Activated CD8-positive, alpha-beta memory T cell treated with anti-CD3 and anti-CD28 coated beads, Interleukin-2, amount 10 ng/mL, durations not matched to agents 7 days and 5 days (primary cell): ENCODE data around the gene ANO1. TPM values are rescaled to one million over a fixed set of nuclear protein-coding genes. Genes with fewer than 3 reads are reported as not detected.

ENCODE experiments used
- ATAC-seq: fragments of 150-1000 bp; cut with Tn5 transposase; one replicate; pipeline ENCODE4 v1.10.0; 2021; ENCODE audit warnings: moderate library complexity
- CTCF ChIA-PET: fragments of 350-600 bp; sonication (Branson Sonifier 250); formaldehyde crosslinking; loops from one replicate; lab custom pipeline; 2021; ENCODE audit warnings: antibody characterized with exemption; lab: Charles Lee
- DNase-seq: peaks from one replicate; pipeline ENCODE4 v3.0.0-alpha.2; 2020
- H3K27ac Mint-ChIP-seq: one replicate; pipeline ENCODE4 v1.8.0; 2021; ENCODE audit warnings: mild to moderate bottlenecking, mixed read lengths
- H3K27me3 Mint-ChIP-seq: one replicate; pipeline ENCODE4 v1.8.0; 2021; ENCODE audit warnings: mixed read lengths
- H3K36me3 Mint-ChIP-seq: one replicate; pipeline ENCODE4 v1.8.0; 2021; ENCODE audit warnings: mild to moderate bottlenecking, mixed read lengths
- H3K4me1 Mint-ChIP-seq: one replicate; pipeline ENCODE4 v1.8.0; 2021; ENCODE audit warnings: mixed read lengths
- H3K4me3 Mint-ChIP-seq: one replicate; pipeline ENCODE4 v1.8.0; 2021; ENCODE audit warnings: mild to moderate bottlenecking, moderate library complexity, mixed read lengths
- H3K9me3 Mint-ChIP-seq: one replicate; pipeline ENCODE4 v1.8.0; 2022; ENCODE audit warnings: low read depth, mixed read lengths
- total RNA-seq, 2 experiments: library from RNA; stranded (reverse); gene quantifications; one replicate each; pipeline ENCODE4 v1.2.3, GENCODE V29; 2021

Gene ANO1
- total RNA-seq, 2 experiments from 2014 or later, result not detected

DNA sequence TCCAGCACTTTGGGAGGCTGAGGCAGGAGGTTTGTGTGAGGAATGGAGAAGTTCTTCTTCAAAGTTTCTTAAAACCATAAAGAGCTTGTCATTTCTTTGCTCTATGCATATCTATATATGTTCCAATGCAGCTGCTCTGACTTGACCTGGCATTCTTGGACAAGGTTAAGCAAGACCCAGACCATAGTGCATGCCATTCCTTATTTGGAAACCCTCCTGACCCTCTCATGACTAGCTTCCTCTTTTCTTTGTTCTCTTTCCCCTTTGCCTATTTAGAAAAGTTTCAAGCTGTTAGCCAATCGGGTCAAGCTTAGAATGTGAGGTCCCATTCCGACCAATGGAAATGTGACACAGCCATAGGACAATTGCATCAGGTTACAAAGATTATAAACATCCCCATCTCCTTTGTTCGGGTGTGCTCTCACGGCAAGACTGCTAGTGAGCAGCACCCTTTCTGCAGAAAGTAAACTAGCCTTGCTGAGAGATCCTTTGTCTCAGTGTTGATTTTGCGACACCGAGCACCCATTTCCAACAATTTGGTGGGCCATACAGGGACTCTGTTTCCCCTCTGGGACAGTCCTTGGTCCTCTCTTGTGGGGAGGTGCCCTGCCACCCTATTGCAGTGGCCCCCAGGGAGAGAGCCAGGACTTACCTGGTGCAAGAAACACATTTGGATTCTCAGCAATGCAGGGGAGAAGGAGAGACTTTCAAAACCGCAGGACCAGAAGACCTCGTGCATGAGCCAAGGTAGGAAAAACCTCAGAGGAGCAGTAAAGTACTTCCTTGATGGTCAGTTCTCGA lies 39.9 kb upstream of the ANO1 start:
- H3K36me3 Mint-ChIP-seq, result no peaks in the 10 kb centered on the region
- ATAC-seq (no peak), DNase-seq (no peak)
- no peak overlapping the region for H3K4me3 Mint-ChIP-seq
- peaks cover 2% of the 10 kb centered on the region for H3K9me3 Mint-ChIP-seq
- no peak overlapping the region for H3K27ac Mint-ChIP-seq
- H3K4me1 Mint-ChIP-seq, result no peaks in the 10 kb centered on the region
- CTCF ChIA-PET, result no interaction called here
- peaks cover 7% of the 10 kb centered on the region for H3K27me3 Mint-ChIP-seq

DNA sequence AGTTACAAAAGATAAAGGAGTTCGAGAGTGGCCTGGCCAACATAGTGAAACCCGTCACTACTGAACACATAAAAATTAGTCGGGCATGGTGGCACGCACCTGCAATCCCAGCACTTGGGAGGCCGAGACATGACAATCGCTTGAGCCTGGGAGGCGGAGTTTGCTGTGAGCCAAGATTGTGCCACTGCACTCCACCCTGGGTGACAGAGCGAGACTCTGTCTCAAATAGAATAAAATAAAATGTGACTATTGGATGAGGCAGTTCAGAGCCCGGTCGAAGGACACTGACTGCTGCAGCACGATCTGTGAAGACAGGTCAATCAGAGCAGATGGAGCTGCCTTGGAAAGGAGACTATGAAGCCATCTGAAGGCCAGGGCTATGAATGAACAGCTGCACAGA lies 37.7 kb upstream of the ANO1 start:
- Mint-ChIP-seq H3K4me1 (no peaks in the 10 kb centered on the region), H3K27ac (no peak overlapping the region), H3K9me3 (peaks cover 2% of the 10 kb centered on the region), H3K4me3 (no peak overlapping the region), H3K36me3 (no peaks in the 10 kb centered on the region), H3K27me3 (peaks cover 10% of the 10 kb centered on the region)
- CTCF ChIA-PET, result no interaction called here
- DNase-seq, result no peak
- no peak for ATAC-seq

DNA sequence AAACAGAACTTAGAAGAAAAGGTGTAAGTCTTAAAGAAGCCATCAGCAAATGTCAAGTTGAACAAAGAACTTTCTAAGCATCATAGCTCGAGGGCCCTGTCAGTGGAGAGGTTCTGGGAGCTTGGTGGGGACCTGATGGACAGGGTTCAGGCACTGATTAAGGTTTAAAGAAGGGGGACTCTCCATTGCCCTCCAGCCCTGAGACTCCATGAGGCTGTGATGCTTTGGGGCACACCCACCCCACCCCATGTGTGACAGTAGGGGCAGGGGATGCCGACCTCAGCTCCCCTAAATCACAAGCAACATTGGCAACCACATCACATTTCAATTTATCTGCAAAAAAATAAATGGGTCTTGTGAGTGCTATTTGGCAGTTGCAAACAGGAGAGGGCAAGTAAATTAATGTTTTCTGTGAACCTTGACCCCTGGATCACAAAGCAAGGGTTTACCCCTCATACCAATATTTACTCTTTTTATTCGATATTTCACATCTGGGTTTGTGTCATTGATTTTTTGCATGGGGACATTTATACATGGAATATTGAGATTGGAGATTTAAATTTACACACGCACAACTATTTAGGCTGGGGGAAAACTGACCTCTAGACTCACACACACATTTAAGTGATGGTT lies 37.1 kb upstream of the ANO1 start:
- CTCF ChIA-PET, result no interaction called here
- peaks cover 14% of the 10 kb centered on the region for H3K27me3 Mint-ChIP-seq
- H3K36me3 Mint-ChIP-seq, result no peaks in the 10 kb centered on the region
- no peak for DNase-seq
- no peaks in the 10 kb centered on the region for H3K4me1 Mint-ChIP-seq
- peaks cover 2% of the 10 kb centered on the region for H3K9me3 Mint-ChIP-seq
- H3K27ac Mint-ChIP-seq, result no peak overlapping the region
- ATAC-seq, result no peak
- H3K4me3 Mint-ChIP-seq, result no peak overlapping the region

DNA sequence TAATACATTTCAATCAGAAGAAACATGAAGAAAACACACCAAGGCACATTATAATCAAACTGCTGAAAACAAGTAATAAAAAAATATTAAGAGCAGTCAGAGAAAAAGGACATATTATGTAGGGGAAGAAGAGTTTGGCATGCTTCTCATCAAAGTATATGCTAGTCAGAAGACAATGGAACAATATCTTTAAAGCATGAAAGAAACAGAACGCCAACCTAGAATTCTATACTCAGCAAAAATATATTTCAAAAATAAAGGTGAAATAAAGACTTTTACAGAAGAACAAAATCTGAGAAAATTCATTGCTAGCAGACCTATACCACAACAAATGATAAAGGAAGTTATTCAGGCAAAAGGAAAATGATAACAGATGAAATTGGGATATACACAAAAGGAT lies 34.6 kb upstream of the ANO1 start:
- Mint-ChIP-seq H3K27ac (no peak overlapping the region), H3K4me3 (no peak overlapping the region), H3K36me3 (no peaks in the 10 kb centered on the region), H3K4me1 (no peaks in the 10 kb centered on the region), H3K27me3 (peaks cover 18% of the 10 kb centered on the region), H3K9me3 (peaks cover 2% of the 10 kb centered on the region)
- CTCF ChIA-PET, result no interaction called here
- no peak for DNase-seq
- ATAC-seq, result no peak

DNA sequence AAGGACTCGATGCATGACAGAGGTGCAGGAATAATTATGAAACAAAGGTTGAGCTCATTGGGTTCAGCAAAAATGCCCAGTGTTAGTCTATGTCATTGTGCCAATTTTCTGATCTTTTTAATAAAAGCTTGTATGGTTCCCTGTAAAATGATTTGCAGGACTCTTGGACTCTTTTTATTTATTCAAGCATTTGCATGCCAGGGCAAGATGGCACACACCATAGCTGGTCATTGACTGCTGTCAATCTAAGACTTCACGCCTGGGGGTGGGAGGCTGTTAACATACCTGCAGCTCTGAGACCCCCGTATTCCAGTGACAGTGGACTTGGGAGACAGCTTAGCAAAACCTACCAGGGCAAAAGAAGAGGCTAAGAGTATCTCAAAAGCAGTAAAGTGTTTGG lies 32.0 kb upstream of the ANO1 start:
- CTCF ChIA-PET, result no interaction called here
- ATAC-seq, result no peak
- Mint-ChIP-seq H3K36me3 (no peaks in the 10 kb centered on the region), H3K4me3 (no peak overlapping the region), H3K27ac (no peak overlapping the region), H3K9me3 (peaks cover 2% of the 10 kb centered on the region), H3K4me1 (no peaks in the 10 kb centered on the region), H3K27me3 (peaks cover 28% of the 10 kb centered on the region)
- DNase-seq, result no peak

DNA sequence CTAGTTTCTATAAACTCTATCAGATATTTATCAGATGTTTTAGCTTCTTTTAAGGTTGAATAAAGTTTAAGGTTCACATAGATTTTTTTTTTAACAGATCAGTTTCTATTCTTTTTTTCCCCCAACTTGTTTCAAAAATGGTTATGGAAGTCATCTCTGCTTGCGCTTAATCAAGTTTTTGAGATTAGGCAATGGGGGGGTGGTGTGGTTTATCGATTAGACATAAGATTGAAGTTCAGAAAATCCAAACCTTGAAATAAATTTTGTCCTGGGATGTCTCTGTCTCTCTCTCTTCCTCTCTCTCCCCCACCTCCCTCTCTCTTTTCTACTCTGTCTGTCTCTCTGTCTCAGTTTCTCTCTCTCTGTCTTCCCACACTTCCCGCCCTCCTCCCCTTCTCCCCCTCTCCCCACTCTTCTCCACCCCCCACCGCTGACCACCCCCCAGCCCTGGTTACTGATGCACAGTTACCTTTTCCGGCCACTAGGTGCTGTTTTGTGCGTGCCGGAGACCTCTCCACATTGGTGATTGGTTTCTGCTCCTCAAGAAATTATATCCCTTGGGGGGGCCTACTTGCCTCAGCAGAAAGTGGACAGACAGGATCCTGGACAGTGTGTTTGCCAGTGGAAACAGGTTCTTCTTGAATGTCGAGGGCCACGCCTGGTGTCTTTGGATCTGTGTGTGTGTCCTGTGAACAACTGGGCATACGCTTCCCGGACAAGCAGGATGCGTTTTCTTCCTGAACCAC lies 29.7 kb upstream of the ANO1 start:
- H3K27me3 Mint-ChIP-seq, result peaks cover 32% of the 10 kb centered on the region
- H3K36me3 Mint-ChIP-seq, result no peaks in the 10 kb centered on the region
- DNase-seq (no peak), ATAC-seq (no peak)
- H3K9me3 Mint-ChIP-seq, result no peaks in the 10 kb centered on the region
- H3K27ac Mint-ChIP-seq, result no peak overlapping the region
- CTCF ChIA-PET, result no interaction called here
- H3K4me3 Mint-ChIP-seq, result no peak overlapping the region
- no peaks in the 10 kb centered on the region for H3K4me1 Mint-ChIP-seq

DNA sequence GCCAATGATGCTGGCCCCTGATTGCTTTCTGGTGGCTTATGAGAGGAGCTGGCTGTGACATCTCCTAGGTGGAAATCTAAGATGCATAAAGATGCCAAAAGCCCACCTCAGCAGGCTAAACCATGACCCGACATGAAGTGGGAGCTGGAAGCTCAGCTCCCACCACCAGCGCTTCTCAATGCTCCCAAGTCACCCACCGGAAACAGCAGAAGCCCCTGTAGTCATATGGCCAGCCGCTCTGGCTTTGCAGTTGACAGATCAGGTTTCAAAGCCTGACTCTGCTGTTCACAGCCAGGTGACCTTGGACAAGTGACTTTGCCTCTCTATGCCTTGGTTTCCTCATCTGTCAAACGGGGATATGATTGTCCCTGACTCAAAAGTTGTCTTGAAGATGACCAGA lies 29.1 kb upstream of the ANO1 start:
- Mint-ChIP-seq H3K36me3 (no peaks in the 10 kb centered on the region), H3K27ac (no peak overlapping the region), H3K27me3 (peaks cover 32% of the 10 kb centered on the region), H3K4me3 (no peak overlapping the region), H3K9me3 (no peaks in the 10 kb centered on the region), H3K4me1 (no peaks in the 10 kb centered on the region)
- no peak for ATAC-seq
- DNase-seq, result no peak
- CTCF ChIA-PET, result no interaction called here

DNA sequence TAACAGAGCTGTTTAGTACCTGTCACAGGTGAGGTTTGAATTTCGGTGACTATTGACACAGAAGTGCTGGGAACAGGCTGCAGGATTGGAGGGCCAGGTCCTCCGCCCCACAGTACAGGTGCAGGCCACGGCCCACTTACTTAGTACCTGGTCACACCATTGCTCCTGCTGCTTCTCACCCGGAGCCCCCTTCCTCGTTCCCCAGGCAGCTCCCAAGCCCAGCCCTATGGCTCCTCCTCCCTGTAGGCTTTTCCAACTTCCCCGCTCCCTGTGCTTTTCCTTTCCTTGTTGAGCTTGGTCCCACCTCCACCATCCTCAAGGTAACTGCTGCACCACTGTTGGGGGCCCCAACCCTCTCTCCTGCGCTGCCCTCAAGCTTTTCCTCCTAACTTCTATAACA lies 27.9 kb upstream of the ANO1 start:
- ATAC-seq, result no peak
- no peak overlapping the region for H3K4me3 Mint-ChIP-seq
- DNase-seq, result no peak
- H3K4me1 Mint-ChIP-seq, result no peaks in the 10 kb centered on the region
- CTCF ChIA-PET, result no interaction called here
- no peak overlapping the region for H3K27ac Mint-ChIP-seq
- peaks cover 32% of the 10 kb centered on the region for H3K27me3 Mint-ChIP-seq
- H3K9me3 Mint-ChIP-seq, result no peaks in the 10 kb centered on the region
- no peaks in the 10 kb centered on the region for H3K36me3 Mint-ChIP-seq

DNA sequence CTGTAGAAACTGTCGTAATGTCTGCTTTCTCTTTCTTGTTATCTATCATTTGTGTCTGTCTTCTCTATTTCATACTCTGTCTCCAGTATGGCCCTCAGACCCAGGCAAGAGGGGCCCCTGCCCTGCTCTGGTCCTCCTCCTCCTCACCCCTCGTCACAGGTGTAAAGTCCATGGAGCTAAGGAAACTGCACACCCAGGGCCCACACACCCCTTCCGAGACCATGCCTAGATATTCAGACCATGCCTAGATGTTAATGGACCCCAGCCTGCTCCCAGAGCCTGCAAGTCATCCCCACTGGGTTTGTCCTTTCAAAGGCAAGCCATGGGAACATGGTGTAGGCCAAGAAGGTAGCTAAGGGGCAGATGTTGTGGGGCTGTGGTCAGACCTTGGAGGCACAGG lies 24.1 kb upstream of the ANO1 start:
- Mint-ChIP-seq H3K36me3 (no peaks in the 10 kb centered on the region), H3K27ac (no peak overlapping the region), H3K27me3 (peaks cover 31% of the 10 kb centered on the region), H3K9me3 (no peaks in the 10 kb centered on the region), H3K4me1 (no peaks in the 10 kb centered on the region), H3K4me3 (no peak overlapping the region)
- peak; percentile 25 for DNase-seq
- ATAC-seq, result no peak
- CTCF ChIA-PET, result no interaction called here

DNA sequence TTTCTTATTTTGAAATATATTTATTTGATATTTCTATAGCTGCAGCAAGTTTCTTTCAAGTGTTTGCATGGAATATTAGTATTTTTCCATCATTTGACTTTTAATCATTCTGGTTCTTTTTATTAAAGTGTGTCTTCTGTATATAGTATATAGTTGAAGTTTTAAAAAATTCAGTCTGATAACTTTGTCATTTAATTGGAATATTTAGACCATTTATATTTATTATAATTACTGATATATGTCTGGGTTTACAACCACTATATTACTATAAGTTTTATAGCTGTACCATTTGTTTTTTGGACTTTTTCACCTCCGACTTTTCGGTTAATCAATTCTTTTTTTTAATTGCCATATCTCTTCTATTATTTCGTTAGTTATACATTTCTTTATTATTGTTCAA lies 22.7 kb upstream of the ANO1 start:
- Mint-ChIP-seq H3K27ac (no peak overlapping the region), H3K4me1 (no peaks in the 10 kb centered on the region), H3K4me3 (no peak overlapping the region), H3K36me3 (no peaks in the 10 kb centered on the region), H3K27me3 (peaks cover 27% of the 10 kb centered on the region), H3K9me3 (no peaks in the 10 kb centered on the region)
- CTCF ChIA-PET, result no interaction called here
- DNase-seq (no peak), ATAC-seq (no peak)

DNA sequence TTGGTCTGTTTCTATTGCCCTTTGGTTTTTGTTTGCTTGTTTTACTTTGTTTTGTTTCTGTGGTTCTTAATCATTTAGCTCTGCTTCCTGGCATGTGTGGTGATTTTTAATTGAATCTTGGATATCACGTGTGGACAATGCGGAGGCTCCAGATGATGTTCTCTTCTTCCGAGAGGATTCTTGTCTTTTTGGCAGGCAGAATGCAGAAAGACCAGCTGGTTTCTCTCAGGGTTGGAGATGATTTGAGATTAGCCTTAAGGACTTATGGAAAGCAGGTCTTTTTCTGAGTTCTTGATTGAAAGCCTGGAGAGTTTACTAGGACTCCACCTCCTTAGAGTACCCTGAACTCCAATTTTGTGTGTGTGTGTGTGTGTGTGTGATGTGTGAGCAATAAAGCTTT lies 21.0 kb upstream of the ANO1 start:
- DNase-seq (no peak), ATAC-seq (no peak)
- Mint-ChIP-seq H3K27me3 (peaks cover 16% of the 10 kb centered on the region), H3K9me3 (no peaks in the 10 kb centered on the region), H3K4me3 (no peak overlapping the region), H3K36me3 (no peaks in the 10 kb centered on the region), H3K27ac (no peak overlapping the region), H3K4me1 (no peaks in the 10 kb centered on the region)
- CTCF ChIA-PET, result no interaction called here

DNA sequence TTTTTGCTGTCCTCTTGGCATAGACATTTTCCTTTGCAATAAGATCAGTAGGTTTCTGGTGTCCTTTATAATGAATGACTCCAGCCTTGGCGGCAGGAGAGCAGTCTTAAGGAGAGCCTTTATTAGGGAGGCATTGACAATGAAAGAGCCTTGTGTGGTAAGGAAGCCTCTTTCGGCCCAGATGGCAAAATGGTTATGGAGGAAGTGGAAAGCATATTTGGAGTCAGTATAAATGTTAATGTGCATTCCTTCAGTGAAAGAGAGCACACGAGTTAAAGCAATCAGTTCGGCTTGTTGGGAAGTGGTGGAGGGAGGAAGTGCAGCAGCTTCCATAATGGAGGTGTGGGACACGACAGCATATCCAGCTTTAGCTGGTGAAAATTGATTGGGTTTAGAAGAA lies 18.1 kb upstream of the ANO1 start:
- Mint-ChIP-seq H3K9me3 (no peaks in the 10 kb centered on the region), H3K36me3 (no peaks in the 10 kb centered on the region), H3K27ac (no peak overlapping the region), H3K27me3 (peaks cover 13% of the 10 kb centered on the region), H3K4me3 (no peak overlapping the region), H3K4me1 (no peaks in the 10 kb centered on the region)
- ATAC-seq (no peak), DNase-seq (peak; percentile 11)
- CTCF ChIA-PET, result no interaction called here

DNA sequence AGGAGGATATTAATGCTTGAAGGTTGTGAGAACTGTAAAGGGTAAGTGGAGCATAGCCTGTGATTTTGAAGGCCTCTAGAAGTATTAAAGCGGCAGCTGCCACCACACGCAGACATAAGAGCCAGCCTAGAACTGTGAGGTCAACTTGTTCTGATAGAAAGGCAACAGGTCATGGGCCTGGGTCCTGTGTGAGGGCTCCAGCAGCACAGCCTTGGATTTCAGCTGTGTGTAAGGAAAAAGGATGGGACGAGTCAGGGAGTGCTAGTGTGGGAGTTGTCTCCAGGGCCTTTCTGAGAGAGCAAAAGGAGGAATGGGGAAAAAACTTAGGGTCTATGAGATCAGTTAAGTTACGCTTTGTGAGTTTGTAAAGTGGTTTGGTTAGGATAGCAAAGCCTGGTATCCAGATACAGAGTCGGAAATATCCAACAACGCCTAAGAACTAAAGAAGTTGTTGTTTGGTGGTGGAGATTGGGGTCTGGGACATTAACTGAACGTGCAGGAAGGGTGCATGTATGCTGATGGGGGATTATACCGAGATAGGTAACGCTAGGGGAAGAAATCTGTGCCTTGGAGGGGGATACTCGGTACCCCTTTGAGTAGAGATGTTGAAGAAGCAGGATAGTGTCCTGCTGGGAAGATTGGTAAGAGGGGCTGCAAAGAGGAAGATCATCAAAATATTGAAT lies 17.4 kb upstream of the ANO1 start:
- no peak overlapping the region for H3K27ac Mint-ChIP-seq
- H3K9me3 Mint-ChIP-seq, result no peaks in the 10 kb centered on the region
- no peaks in the 10 kb centered on the region for H3K36me3 Mint-ChIP-seq
- ATAC-seq, result no peak
- H3K4me3 Mint-ChIP-seq, result no peak overlapping the region
- DNase-seq, result peak; percentile 5
- CTCF ChIA-PET, result no interaction called here
- peaks cover 12% of the 10 kb centered on the region for H3K27me3 Mint-ChIP-seq
- H3K4me1 Mint-ChIP-seq, result no peaks in the 10 kb centered on the region
